Neuronal stem cell (in vitro differentiated cells): Measurements from ENCODE around the gene CACTIN.

Experiments
- DNase-seq: peaks from one replicate; pipeline ENCODE4 v3.0.0-alpha.2; 2013; ENCODE audit warnings: low spot score
- H2AFZ ChIP-seq: one replicate; pipeline ENCODE4 v1.6.1; 2013; ENCODE audit warnings: mild to moderate bottlenecking, low read length, inconsistent platforms
- H2AK5ac ChIP-seq: 2 replicates; pipeline ENCODE4 v1.6.1; 2013; ENCODE audit warnings: low read depth, mild to moderate bottlenecking, inconsistent platforms, low read length, moderate library complexity, mixed read lengths
- H2BK120ac ChIP-seq: 2 replicates; pipeline ENCODE4 v1.6.1; 2013; ENCODE audit warnings: low read depth, mild to moderate bottlenecking, inconsistent platforms, low read length, moderate library complexity, mixed read lengths
- H2BK12ac ChIP-seq: one replicate; pipeline ENCODE4 v1.6.1; 2013; ENCODE audit warnings: low read length, inconsistent platforms
- H2BK15ac ChIP-seq: 2 replicates; pipeline ENCODE4 v1.6.1; 2013; ENCODE audit warnings: mild to moderate bottlenecking, low read length, inconsistent platforms, mixed read lengths
- H2BK5ac ChIP-seq: one replicate; pipeline ENCODE4 v1.6.1; 2013; ENCODE audit warnings: inconsistent platforms, mild to moderate bottlenecking, low read length, moderate library complexity
- H3K14ac ChIP-seq: one replicate; pipeline ENCODE4 v1.6.1; 2013; ENCODE audit warnings: low read length, inconsistent platforms
- H3K18ac ChIP-seq: 2 replicates; pipeline ENCODE4 v1.6.1; 2013; ENCODE audit warnings: low read length, inconsistent platforms
- H3K23ac ChIP-seq: 2 replicates; pipeline ENCODE4 v1.6.1; 2013; ENCODE audit warnings: low read depth, mild to moderate bottlenecking, mixed read lengths, low read length, inconsistent platforms; ENCODE audit not compliant: poor library complexity
- H3K27ac ChIP-seq: replicated peaks from 3 replicates; pipeline ENCODE4 v1.5.1; 2013; ENCODE audit warnings: low read length, inconsistent platforms
- H3K27me3 ChIP-seq, 3 experiments: 2 replicates each; pipeline ENCODE4 v1.6.1; 2013; ENCODE audit warnings: low read length in 3 of 3, mild to moderate bottlenecking in 2 of 3, inconsistent platforms in 1 of 3, low read depth in 1 of 3, mixed read lengths in 1 of 3, moderate library complexity in 1 of 3; ENCODE audit not compliant: control insufficient read depth in 3 of 3, insufficient read depth in 3 of 3
- H3K36me3 ChIP-seq, 2 donors: replicated peaks in 1 of 2; 2 replicates each; pipeline ENCODE4 v1.6.1; 2013; ENCODE audit warnings: low read length in 2 of 2; ENCODE audit not compliant: control insufficient read depth in 2 of 2, insufficient read depth in 2 of 2
- H3K4ac ChIP-seq: 2 replicates; pipeline ENCODE4 v1.6.1; 2013; ENCODE audit warnings: inconsistent platforms, mild to moderate bottlenecking, low read length, moderate library complexity
- H3K4me1 ChIP-seq, 2 donors: 1 replicate in 1 of 2; 2 replicates in 1 of 2; pipeline ENCODE4 v1.6.1; 2013; ENCODE audit warnings: low read length in 2 of 2, low read depth in 1 of 2; ENCODE audit not compliant: control insufficient read depth in 2 of 2, insufficient read depth in 1 of 2
- H3K4me2 ChIP-seq: one replicate; pipeline ENCODE4 v1.6.1; 2013; ENCODE audit warnings: mild to moderate bottlenecking, low read length, inconsistent platforms; ENCODE audit not compliant: insufficient read depth, poor library complexity, severe bottlenecking
- H3K4me3 ChIP-seq, 2 donors: 2 replicates each; pipeline ENCODE4 v1.5.1; 2013; ENCODE audit warnings: low read length in 2 of 2, mild to moderate bottlenecking in 2 of 2, inconsistent platforms in 1 of 2, moderate library complexity in 1 of 2
- H3K79me1 ChIP-seq: one replicate; pipeline ENCODE4 v1.6.1; 2013; ENCODE audit warnings: low read depth, mild to moderate bottlenecking, inconsistent platforms, low read length, moderate library complexity
- H3K9ac ChIP-seq: one replicate; pipeline ENCODE4 v1.6.1; 2013; ENCODE audit warnings: mild to moderate bottlenecking, low read depth, low read length, inconsistent platforms; ENCODE audit not compliant: poor library complexity
- H3K9me3 ChIP-seq, 2 donors: replicated peaks in 1 of 2; 2 replicates each; pipeline versions ENCODE3 to v1.6.1; 2013; ENCODE audit warnings: low read length in 2 of 2, mild to moderate bottlenecking in 2 of 2, inconsistent platforms in 1 of 2, low read depth in 1 of 2, mixed read lengths in 1 of 2, moderate library complexity in 1 of 2; ENCODE audit not compliant: control insufficient read depth in 2 of 2, insufficient read depth in 1 of 2
- H4K8ac ChIP-seq: one replicate; pipeline ENCODE4 v1.6.1; 2013; ENCODE audit warnings: low read depth, mild to moderate bottlenecking, inconsistent platforms, low read length, moderate library complexity
- H4K91ac ChIP-seq: one replicate; pipeline ENCODE4 v1.6.1; 2013; ENCODE audit warnings: low read length, low read depth, mild to moderate bottlenecking, inconsistent platforms; ENCODE audit not compliant: poor library complexity
- WGBS, 2 donors: extraction: QIAGEN DNeasy Blood & Tissue Kit; methylation state at CpG; one replicate each; pipeline ENCODE4 v1.1.7; 2013; ENCODE audit warnings: missing lambda C conversion rate in 2 of 2, mixed read lengths in 1 of 2; ENCODE audit not compliant: insufficient read length in 2 of 2, insufficient replicate concordance in 1 of 2; ENCODE audit errors: extremely low coverage in 2 of 2; 5-methylcytosine and 5-hydroxymethylcytosine counted together

The CACTIN gene

DNA sequence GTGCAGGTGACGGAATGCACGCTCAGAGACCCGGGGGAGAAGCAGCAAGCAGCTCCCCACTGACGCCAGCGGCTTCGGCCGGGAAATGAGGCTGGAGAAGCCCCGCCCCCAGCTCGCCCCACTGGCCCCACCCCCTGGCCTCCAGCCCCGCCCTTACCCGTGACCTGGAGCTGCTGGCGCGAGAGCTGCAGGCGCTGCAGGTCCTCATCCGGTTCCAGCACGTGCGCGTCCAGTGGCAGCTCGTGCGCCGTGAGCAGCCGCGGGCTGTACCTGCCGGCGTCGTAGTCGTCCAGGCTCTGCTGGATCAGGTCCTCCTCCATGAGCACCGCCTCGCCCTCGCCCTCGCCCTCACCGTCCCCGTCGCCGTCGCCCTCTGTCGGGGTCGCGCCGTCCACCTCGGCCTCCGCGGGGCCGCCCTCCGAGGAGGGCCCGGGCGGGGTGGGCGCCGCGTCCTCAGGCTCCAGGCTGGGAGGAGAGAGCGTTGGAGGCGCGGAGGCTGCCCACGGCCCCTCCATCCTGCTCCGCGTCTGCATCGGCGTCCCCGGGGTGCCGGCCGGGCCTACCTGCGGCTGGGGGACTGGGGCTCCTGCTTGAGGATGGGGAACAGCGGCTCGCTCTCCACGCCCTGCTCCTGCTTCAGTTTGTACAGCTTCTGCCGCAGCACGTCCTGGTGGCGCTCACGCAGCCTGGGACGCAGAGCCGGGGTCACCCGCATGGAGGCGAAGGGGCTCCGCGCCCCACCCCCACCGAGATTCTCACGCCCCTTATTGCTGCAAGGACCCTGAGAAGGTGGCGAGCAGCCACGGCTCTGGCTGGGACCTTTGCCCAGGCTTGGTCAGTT lies 13.5 kb downstream of the CACTIN start:
- Histone ChIP-seq H2AFZ (no peak overlapping the region), H3K23ac (peak overlapping the region; percentile 43), H4K91ac (no peak overlapping the region), H2BK120ac (no peak overlapping the region), H3K9ac (peak overlapping the region; percentile 30), H3K9me3 (no peaks in the 10 kb centered on the region), H3K4ac (no peak overlapping the region), H2BK12ac (peak overlapping the region; percentile 31), H4K8ac (peak overlapping the region; percentile 82), H3K4me3 (no peak overlapping the region), H3K4me2 (no peak overlapping the region), H3K27me3 (no peaks in the 10 kb centered on the region), H2BK15ac (no peak overlapping the region), H3K27ac (no peak overlapping the region), H3K4me1 (peaks cover 0 to 4% of the 10 kb centered on the region in 2 donors), H2BK5ac (no peak overlapping the region), H3K79me1 (peaks cover 3% of the 10 kb centered on the region), H3K36me3 (peaks cover 13 to 42% of the 10 kb centered on the region in 2 donors), H3K18ac (no peak overlapping the region), H2AK5ac (no peak overlapping the region), H3K14ac (no peak overlapping the region)
- no peak for DNase-seq
- no CpG with 5 or more reads among the region's 79 CpGs for WGBS, 2 donors

- no peak overlapping the region for H3K4me3 ChIP-seq
- H2BK120ac ChIP-seq, result no peak overlapping the region
- no peak overlapping the region for H2BK15ac ChIP-seq
- H3K4me2 ChIP-seq, result no peak overlapping the region
- H2AK5ac ChIP-seq, result no peak overlapping the region
- H4K91ac ChIP-seq, result no peak overlapping the region
- H3K14ac ChIP-seq, result no peak overlapping the region
- H3K36me3 ChIP-seq, result peaks cover 13 to 41% of the 10 kb centered on the region in 2 donors
- H3K18ac ChIP-seq, result no peak overlapping the region
- H3K79me1 ChIP-seq, result peaks cover 3% of the 10 kb centered on the region
- WGBS, 2 donors, result no CpG with 5 or more reads among the region's 33 CpGs
- no peak overlapping the region for H2BK5ac ChIP-seq
- no peak overlapping the region for H3K27ac ChIP-seq
- H3K4ac ChIP-seq, result no peak overlapping the region
- H3K4me1 ChIP-seq, result peaks cover 4 to 11% of the 10 kb centered on the region in 2 donors
- peak overlapping the region; percentile 55 for H3K23ac ChIP-seq
- H3K9ac ChIP-seq, result no peak overlapping the region
- no peak overlapping the region for H4K8ac ChIP-seq
- no peak overlapping the region for H2BK12ac ChIP-seq
- peaks cover 0 to 4% (median under 1%) of the 10 kb centered on the region in 3 experiments for H3K27me3 ChIP-seq
- no peak overlapping the region for H2AFZ ChIP-seq
- no peaks in the 10 kb centered on the region for H3K9me3 ChIP-seq
- DNase-seq, result no peak
These were observed 14.3 kb downstream of the CACTIN start for GRCh38 chr19:3612330-3612729.

DNA sequence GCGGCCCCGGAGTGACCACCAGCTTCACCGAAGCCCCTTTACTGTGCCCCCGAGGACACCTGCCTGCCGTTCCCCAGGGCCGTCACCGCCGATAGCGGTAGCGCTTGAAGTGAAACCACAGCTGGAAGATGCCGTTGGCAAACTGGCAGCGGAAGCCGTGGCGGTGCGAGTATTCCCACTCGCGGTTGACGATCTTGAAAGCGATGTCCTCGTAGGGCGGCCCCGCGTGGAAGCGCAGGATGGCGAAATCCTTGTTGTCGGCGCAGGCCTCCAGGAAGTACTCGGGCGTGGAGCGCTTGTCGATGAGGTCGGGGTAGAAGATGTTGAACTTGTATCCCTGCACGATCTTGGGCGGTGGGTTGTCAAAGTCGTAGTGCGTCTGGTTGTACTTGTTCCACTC lies 14.7 kb downstream of the CACTIN start:
- DNase-seq, result no peak
- Histone ChIP-seq H3K79me1 (peaks cover 3% of the 10 kb centered on the region), H2AFZ (no peak overlapping the region), H4K8ac (no peak overlapping the region), H3K27me3 (peaks cover 0 to 9% (median 5%) of the 10 kb centered on the region in 3 experiments), H3K27ac (no peak overlapping the region), H4K91ac (no peak overlapping the region), H3K9me3 (no peaks in the 10 kb centered on the region), H2BK12ac (no peak overlapping the region), H2AK5ac (no peak overlapping the region), H2BK120ac (no peak overlapping the region), H2BK15ac (no peak overlapping the region), H3K9ac (peak overlapping the region; percentile 60), H3K23ac (peak overlapping the region; percentile 55), H3K4me2 (no peak overlapping the region), H3K4me3 (no peak overlapping the region), H2BK5ac (no peak overlapping the region), H3K36me3 (peaks cover 13 to 36% of the 10 kb centered on the region in 2 donors), H3K14ac (no peak overlapping the region), H3K4ac (no peak overlapping the region), H3K18ac (no peak overlapping the region), H3K4me1 (peaks cover 5 to 16% of the 10 kb centered on the region in 2 donors)
- WGBS, 2 donors, result no CpG with 5 or more reads among the region's 36 CpGs
